ENCODE measurements around the gene METTL24. TPM values are rescaled to one million over a fixed set of nuclear protein-coding genes. Genes with fewer than 3 reads are reported as not detected.

Gene METTL24
- total and polyA plus RNA-seq, 10 of the 15 experiments (the other 5 are each of a cell fraction or from before 2014, with no cell fraction given): 0.20 TPM; not detected in 9

DNA sequence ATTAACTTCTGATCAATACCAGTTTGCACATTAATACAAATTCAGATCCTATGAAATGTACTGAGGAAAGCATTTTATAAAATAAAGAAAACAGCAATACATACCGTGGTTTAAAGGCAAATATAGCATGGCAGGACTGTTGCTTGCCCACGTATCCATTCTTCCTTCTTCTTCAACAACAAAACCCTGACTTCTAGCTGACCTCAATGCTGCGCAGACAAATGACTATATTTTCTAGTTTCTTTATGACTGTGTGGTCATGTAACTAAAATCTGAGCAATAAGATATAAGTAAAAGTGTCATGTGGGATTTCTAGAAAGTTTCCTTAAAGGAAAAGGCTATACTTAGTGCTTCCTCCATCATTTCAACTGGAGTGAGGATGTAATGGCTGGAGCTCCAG, 92.9 kb downstream of the METTL24 start:
- intact Hi-C loops (cut with micrococcal nuclease; ENCODE audit: unreplicated experiment): no loop called here
- Histone ChIP-seq H3K27me3 (replicated peaks in 1 of 2; ENCODE audit: control insufficient read depth in 2 of 2, insufficient read depth in 2 of 2, low read length in 1 of 2) (no peaks in the 10 kb centered on the region), H3K4me3 (no peak overlapping the region), H2AFZ (ENCODE audit: control insufficient read depth, low read depth, low read length) (no peak overlapping the region), H3K9ac (ENCODE audit: control insufficient read depth, insufficient read depth, low read length) (no peak overlapping the region), H3K36me3 (ENCODE audit: control insufficient read depth in 2 of 2, insufficient read depth in 2 of 2, low read length in 1 of 2) (no peaks in the 10 kb centered on the region), H3K9me3 (replicated peaks; ENCODE audit: control insufficient read depth, insufficient read depth, low read length) (no peaks in the 10 kb centered on the region), H3K79me2 (ENCODE audit: control insufficient read depth, insufficient read depth, low read length) (no peaks in the 10 kb centered on the region), H3K4me1 (ENCODE audit: control insufficient read depth, insufficient read depth, low read length) (no peaks in the 10 kb centered on the region), H3K27ac (ENCODE audit: control insufficient read depth, insufficient read depth) (no peak overlapping the region), H3K4me2 (ENCODE audit: control insufficient read depth, insufficient read depth) (no peak overlapping the region), H4K20me1 (ENCODE audit: control insufficient read depth, insufficient read depth) (no peaks in the 10 kb centered on the region)
- ChIA-PET CTCF (no interaction called here), POLR2A (no interaction called here), RAD21 (ENCODE audit: unreplicated experiment) (no interaction called here), SMC1A (ENCODE audit: uncharacterized antibody, unreplicated experiment) (interaction anchor here (0.5 to 1.5 kb wide), 2 partner anchors 22 to 997 kb away, joined by 3 read pairs; no protein-coding TSS in a partner anchor)
- no peak for FAIRE-seq
- TF ChIP-seq NFYB (IDR thresholded peaks at IDR 0.05; ENCODE audit: insufficient read depth, low read depth, low read length) (no peak), IRF4 (IDR thresholded peaks at IDR 0.05; ENCODE audit: low read depth, low read length) (peak; percentile 61; the same call in 1 of the 2 replicates), RUNX3 (IDR thresholded peaks at IDR 0.05; ENCODE audit: low read length) (peak; percentile 37), CREB1 (IDR thresholded peaks at IDR 0.05; ENCODE audit: low read depth) (peak; percentile 44; the same call in 1 of the 2 replicates), YY1 (IDR thresholded peaks at IDR 0.05; ENCODE audit: low read depth, low read length) (no peak), RB1 (IDR thresholded peaks at IDR 0.05; ENCODE audit: borderline replicate concordance) (no peak), CBX5 (IDR thresholded peaks at IDR 0.05; ENCODE audit: low read depth) (no peak), RFX5 (IDR thresholded peaks at IDR 0.05; ENCODE audit: low read depth, low read length) (no peak), ASH2L (IDR thresholded peaks at IDR 0.05; ENCODE audit: borderline replicate concordance, low read depth) (no peak), JUNB (IDR thresholded peaks at IDR 0.05) (peak; percentile 76)
- TF ChIP-seq, protein P1, sequence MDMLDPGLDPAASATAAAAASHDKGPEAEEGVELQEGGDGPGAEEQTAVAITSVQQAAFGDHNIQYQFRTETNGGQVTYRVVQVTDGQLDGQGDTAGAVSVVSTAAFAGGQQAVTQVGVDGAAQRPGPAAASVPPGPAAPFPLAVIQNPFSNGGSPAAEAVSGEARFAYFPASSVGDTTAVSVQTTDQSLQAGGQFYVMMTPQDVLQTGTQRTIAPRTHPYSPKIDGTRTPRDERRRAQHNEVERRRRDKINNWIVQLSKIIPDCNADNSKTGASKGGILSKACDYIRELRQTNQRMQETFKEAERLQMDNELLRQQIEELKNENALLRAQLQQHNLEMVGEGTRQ (IDR thresholded peaks at IDR 0.05; ENCODE audit: borderline replicate concordance, low read depth, low read length): no peak
- TF ChIP-seq, protein P2, sequence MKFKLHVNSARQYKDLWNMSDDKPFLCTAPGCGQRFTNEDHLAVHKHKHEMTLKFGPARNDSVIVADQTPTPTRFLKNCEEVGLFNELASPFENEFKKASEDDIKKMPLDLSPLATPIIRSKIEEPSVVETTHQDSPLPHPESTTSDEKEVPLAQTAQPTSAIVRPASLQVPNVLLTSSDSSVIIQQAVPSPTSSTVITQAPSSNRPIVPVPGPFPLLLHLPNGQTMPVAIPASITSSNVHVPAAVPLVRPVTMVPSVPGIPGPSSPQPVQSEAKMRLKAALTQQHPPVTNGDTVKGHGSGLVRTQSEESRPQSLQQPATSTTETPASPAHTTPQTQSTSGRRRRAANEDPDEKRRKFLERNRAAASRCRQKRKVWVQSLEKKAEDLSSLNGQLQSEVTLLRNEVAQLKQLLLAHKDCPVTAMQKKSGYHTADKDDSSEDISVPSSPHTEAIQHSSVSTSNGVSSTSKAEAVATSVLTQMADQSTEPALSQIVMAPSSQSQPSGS (IDR thresholded peaks at IDR 0.05; ENCODE audit: low read length): 0 out of 2 replicates have a peak, but pooled peaks have one; percentile 35
- TF ChIP-seq, protein P3, sequence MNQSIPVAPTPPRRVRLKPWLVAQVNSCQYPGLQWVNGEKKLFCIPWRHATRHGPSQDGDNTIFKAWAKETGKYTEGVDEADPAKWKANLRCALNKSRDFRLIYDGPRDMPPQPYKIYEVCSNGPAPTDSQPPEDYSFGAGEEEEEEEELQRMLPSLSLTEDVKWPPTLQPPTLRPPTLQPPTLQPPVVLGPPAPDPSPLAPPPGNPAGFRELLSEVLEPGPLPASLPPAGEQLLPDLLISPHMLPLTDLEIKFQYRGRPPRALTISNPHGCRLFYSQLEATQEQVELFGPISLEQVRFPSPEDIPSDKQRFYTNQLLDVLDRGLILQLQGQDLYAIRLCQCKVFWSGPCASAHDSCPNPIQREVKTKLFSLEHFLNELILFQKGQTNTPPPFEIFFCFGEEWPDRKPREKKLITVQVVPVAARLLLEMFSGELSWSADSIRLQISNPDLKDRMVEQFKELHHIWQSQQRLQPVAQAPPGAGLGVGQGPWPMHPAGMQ (IDR thresholded peaks at IDR 0.05; ENCODE audit: borderline replicate concordance): no peak
- TF ChIP-seq, protein P4, sequence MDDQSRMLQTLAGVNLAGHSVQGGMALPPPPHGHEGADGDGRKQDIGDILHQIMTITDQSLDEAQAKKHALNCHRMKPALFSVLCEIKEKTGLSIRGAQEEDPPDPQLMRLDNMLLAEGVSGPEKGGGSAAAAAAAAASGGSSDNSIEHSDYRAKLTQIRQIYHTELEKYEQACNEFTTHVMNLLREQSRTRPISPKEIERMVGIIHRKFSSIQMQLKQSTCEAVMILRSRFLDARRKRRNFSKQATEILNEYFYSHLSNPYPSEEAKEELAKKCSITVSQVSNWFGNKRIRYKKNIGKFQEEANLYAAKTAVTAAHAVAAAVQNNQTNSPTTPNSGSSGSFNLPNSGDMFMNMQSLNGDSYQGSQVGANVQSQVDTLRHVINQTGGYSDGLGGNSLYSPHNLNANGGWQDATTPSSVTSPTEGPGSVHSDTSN (IDR thresholded peaks at IDR 0.05; ENCODE audit: insufficient replicate concordance, low read depth, low read length): no peak
- peak; percentile 54 for ATAC-seq
- DNase-seq (ENCODE audit: low read depth, low spot score): peak; percentile 3
- 0% methylated on average over 3 of the region's 3 CpGs for WGBS (ENCODE audit: insufficient coverage, insufficient replicate concordance, low lambda C conversion rate, missing lambda C conversion rate)
- no TSS peak for BruUV-seq (replicated peaks)
- in situ Hi-C loops (cut with MboI): no loop called here

Data from GM12878 (cell line).